ENCODE data around the gene PITRM1.

The PITRM1 gene

GRCh38 chr10:3100856-3101640 lies 71.5 kb downstream of the PITRM1 start:
- no peak for DNase-seq (ENCODE audit: low spot score)

DNA sequence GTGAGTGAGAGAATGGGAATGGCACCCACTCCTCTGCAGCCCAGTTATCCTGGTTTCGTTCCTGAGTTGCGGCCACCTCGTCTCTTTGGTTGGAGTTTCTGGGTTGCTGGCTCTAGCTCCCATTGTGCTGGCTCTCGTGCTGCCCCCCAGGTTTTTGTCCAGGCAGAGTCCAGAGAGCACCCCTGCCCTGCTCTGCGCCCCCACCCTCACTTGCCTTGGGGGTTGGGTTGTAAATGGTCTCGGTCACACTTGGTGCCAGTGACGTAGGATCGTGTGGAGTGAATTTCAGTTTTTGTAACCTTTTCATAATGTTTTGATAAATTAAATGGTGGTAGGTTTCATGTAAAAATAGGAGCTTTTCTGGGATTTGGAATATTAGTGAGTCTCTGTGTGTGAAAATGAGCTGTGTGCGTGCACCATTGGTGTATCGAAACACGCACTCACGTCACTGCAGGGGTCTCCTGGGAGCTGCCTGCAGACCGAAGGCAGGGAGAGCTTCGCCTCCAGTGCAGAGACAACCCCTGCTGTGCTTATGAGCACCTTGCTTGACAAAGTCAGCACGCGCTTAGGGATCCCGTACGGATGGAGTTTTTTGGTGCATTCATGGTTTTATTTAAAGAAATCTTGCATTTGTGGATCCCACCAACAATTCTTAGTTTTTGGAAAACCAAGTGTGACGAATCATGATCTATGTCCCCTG lies 72.3 kb downstream of the PITRM1 start:
- DNase-seq (ENCODE audit: low spot score): no peak

- no peak for DNase-seq (ENCODE audit: low spot score)
Observed at GRCh38 chr10:3099291-3100092, 73.1 kb downstream of the PITRM1 start.

- no peak for DNase-seq (ENCODE audit: low spot score)
Observed at GRCh38 chr10:3098689-3099088, 73.9 kb downstream of the PITRM1 start.

- no peak for DNase-seq (ENCODE audit: low spot score)
Observed at GRCh38 chr10:3097160-3097559, 75.4 kb downstream of the PITRM1 start.

DNA sequence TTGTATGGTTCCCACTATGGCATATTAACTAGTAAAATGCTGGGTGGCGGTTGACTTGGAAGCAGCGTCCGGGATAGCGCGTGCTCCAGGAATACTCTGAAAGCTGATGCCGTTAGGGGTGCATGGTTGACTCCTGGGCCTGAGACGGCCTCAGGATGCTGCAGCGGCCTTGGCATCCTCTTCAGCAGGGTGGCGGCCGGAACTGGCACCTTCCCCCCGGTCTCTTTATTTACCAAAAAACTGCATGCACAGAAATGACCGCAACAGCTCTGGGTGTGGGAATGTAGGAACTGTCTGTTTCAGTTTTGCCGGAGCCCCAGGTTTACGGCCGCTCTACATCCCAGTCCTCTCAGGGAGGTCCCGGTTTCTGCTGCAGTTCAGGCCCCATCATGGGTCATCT lies 76.4 kb downstream of the PITRM1 start:
- DNase-seq (ENCODE audit: low spot score): no peak

DNA sequence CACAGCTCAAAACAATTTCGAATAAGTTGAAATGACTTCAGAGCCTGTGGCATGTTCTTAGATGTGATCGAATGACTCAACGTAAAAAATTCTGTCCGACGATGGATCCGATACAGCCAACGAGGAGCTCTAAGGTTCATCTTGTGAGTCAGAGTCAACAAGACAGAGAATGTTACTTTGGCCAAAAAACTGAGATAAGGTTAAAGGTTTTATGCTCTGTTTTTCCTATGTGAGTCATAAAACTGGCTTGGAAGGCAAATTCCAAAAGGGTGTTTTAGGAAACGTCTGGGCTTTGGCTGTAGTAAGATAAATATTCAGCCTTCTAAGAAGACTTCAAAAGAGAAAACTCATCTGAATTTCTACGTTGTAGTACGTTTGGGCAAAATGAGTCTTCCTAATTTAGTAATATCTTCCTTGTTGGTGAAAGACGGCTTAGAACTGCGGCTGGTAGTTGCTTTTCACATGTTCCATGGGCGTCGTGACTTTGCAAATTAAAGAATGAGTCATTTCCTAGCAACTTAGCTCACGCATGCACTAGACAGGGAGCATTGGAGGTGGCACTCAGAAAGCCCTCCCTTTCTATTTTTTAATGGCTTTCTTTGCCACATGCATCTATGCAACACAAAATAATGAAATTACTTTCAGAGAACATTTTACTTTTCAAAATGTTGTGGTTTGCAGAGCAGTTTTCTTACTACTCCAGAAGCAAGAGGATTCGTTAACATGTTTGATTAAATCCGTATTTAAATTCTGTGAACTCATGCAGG lies 77.0 kb downstream of the PITRM1 start:
- DNase-seq (ENCODE audit: low spot score): peak; percentile 67

DNA sequence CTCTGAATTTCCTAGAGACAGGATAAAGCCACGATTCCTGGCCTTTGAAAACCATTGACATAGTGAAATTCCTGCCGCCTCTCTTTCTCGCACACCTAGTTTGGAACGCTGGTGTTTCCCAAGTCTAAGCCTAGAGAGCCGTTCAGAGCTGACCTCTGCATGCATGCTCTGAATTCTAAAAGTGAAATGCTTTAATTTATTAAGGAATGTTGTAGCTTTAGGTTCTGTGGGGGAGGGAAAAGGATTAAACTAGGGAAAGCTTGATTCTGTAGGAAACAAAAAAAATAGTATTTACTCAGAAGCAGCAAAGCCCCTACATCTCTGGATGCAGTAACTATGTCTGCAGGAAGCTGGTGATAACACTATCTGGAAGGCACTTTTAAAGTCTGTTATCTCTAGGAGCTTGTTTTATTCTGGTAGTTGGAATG lies 78.0 kb downstream of the PITRM1 start:
- no peak for DNase-seq (ENCODE audit: low spot score)

- no peak for DNase-seq (ENCODE audit: low spot score)
Observed at GRCh38 chr10:3093996-3094395, 78.6 kb downstream of the PITRM1 start.

GRCh38 chr10:3091921-3092320 lies 80.7 kb downstream of the PITRM1 start:
- DNase-seq (ENCODE audit: low spot score): no peak

- peak; percentile 33 for DNase-seq (ENCODE audit: low spot score)
Observed at GRCh38 chr10:3090914-3091787, 81.4 kb downstream of the PITRM1 start.

DNA sequence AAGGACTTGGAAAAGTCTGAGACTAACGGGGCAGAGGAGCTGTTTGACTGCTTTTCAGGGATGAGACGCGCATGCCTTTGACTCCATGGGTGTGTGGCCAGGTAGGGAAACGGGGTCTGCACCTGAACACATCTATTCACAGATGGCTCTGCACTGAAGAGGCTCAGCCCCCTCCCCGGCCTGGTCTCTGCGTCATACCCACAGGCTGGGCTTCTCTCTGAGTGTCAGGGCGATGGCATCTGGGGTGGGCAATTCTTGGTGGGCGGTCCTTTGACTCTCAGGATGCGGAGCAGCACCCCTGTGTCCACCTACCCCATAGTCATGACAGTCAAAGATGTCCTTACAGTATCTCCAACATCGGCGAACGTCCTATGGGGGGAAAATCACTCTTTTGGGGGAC lies 82.2 kb downstream of the PITRM1 start:
- no peak for DNase-seq (ENCODE audit: low spot score)
